Fibroblast of lung (primary cell): ENCODE data around the gene ELAVL2. TPM values are rescaled to one million over a fixed set of nuclear protein-coding genes. Genes with fewer than 3 reads are reported as not detected.
A peak's percentile ranks its signal among the peaks of the same experiment; 100 is the strongest.

Experiments used
- DNase-seq, 2 donors: peaks; one replicate each; pipeline versions ENCODE4 v3.0.0 to v3.0.0-alpha.2; 2010; ENCODE audit warnings: low read depth in 2 of 2
- H2AFZ ChIP-seq: 2 replicates; pipeline ENCODE4 v1.5.1; 2012; ENCODE audit warnings: low read length, control low read depth, inconsistent platforms
- H3K27ac ChIP-seq: 2 replicates; pipeline ENCODE4 v1.5.1; 2011; ENCODE audit warnings: low read length, control low read depth; ENCODE audit not compliant: insufficient read depth
- H3K27me3 ChIP-seq: 2 replicates; pipeline ENCODE4 v1.5.1; 2011; ENCODE audit warnings: mild to moderate bottlenecking, low read length; ENCODE audit not compliant: control insufficient read depth, insufficient read depth
- H3K36me3 ChIP-seq: 2 replicates; pipeline ENCODE4 v1.5.1; 2011; ENCODE audit warnings: low read length; ENCODE audit not compliant: control insufficient read depth, insufficient read depth
- H3K4me1 ChIP-seq: 2 replicates; pipeline ENCODE4 v1.5.1; 2011; ENCODE audit warnings: low read length; ENCODE audit not compliant: control insufficient read depth, insufficient read depth; ENCODE audit errors: extremely low read depth
- H3K4me2 ChIP-seq: 2 replicates; pipeline ENCODE4 v1.5.1; 2011; ENCODE audit warnings: low read length, control low read depth; ENCODE audit not compliant: insufficient read depth; ENCODE audit errors: extremely low read depth
- H3K4me3 ChIP-seq, 4 experiments: fragments of 200-600 bp in 1 of 4; sonication (generic) in 1 of 4; replicated peaks in 1 of 4; 2 replicates each; pipeline ENCODE4 v1.5.1; 2011 to 2016; ENCODE audit warnings: low read length in 4 of 4, low read depth in 3 of 4, mild to moderate bottlenecking in 3 of 4, control low read depth in 2 of 4, inconsistent platforms in 1 of 4, mixed read lengths in 1 of 4; ENCODE audit not compliant: insufficient read depth in 1 of 4; ENCODE audit errors: control extremely low read depth in 1 of 4
- H3K79me2 ChIP-seq: 2 replicates; pipeline ENCODE4 v1.5.1; 2012; ENCODE audit warnings: mild to moderate bottlenecking, low read length, inconsistent platforms; ENCODE audit not compliant: control insufficient read depth, insufficient read depth
- H3K9ac ChIP-seq: 2 replicates; pipeline ENCODE4 v1.5.1; 2011; ENCODE audit warnings: mild to moderate bottlenecking, low read length, control low read depth; ENCODE audit not compliant: insufficient read depth
- H3K9me3 ChIP-seq: 2 replicates; pipeline ENCODE4 v1.5.1; 2012; ENCODE audit warnings: low read depth, low read length; ENCODE audit not compliant: control insufficient read depth, insufficient read depth
- H4K20me1 ChIP-seq: 2 replicates; pipeline ENCODE4 v1.5.1; 2011; ENCODE audit warnings: low read length; ENCODE audit not compliant: control insufficient read depth, insufficient read depth; ENCODE audit errors: extremely low read depth
- CTCF ChIP-seq, 2 donors: IDR thresholded peaks in 1 of 2; conservative IDR thresholded peaks in 1 of 2; 1 replicate in 1 of 2; 2 replicates in 1 of 2; pipeline ENCODE4 v1.5.1; 2011 to 2012; ENCODE audit warnings: low read length in 2 of 2, control low read depth in 1 of 2, inconsistent platforms in 1 of 2, low read depth in 1 of 2, mild to moderate bottlenecking in 1 of 2
- EZH2 ChIP-seq: IDR thresholded peaks from 2 replicates; pipeline ENCODE4 v1.5.1; 2012; ENCODE audit warnings: low read length, control low read depth, mild to moderate bottlenecking; ENCODE audit errors: missing control alignments
- polyA plus RNA-seq, 2 donors: library from polyadenylated mRNA; depleted of rRNA in 1 of 2; stranded (reverse) in 1 of 2; unstranded in 1 of 2; fragments of >200 nt; gene quantifications; 2 replicates each; pipeline ENCODE4 v1.2.1, GENCODE V29; 2011 to 2012; ENCODE audit warnings: missing spikeins in 1 of 2
- total RNA-seq: library from RNA; depleted of rRNA; stranded (reverse); fragments of >200 nt; gene quantifications from 2 replicates; pipeline ENCODE4 v1.2.1, GENCODE V29; 2014

Gene ELAVL2
- total and polyA plus RNA-seq, 2 donors (not counting 1 experiment from before 2014, with no cell fraction given) = under 0.01 to 0.03 TPM

GRCh38 chr9:23686896-23687295 is 139.1 kb downstream of the ELAVL2 start:
- no peaks in the 10 kb centered on the region for H3K4me1 ChIP-seq
- H4K20me1 ChIP-seq = no peaks in the 10 kb centered on the region
- peak in 1 of 2 donors; percentile 47 for DNase-seq
- H3K4me3 ChIP-seq = no peak overlapping the region
- H3K36me3 ChIP-seq = no peaks in the 10 kb centered on the region
- H2AFZ ChIP-seq = no peak overlapping the region
- no peak overlapping the region for H3K27ac ChIP-seq
- no peaks in the 10 kb centered on the region for H3K9me3 ChIP-seq
- H3K9ac ChIP-seq = no peak overlapping the region
- H3K79me2 ChIP-seq = no peaks in the 10 kb centered on the region
- no peak for TF ChIP-seq CTCF (conservative IDR thresholded peaks at IDR 0.05 in 1 of 2, IDR thresholded peaks at IDR 0.05 in 1 of 2; ENCODE audit: low read depth in 1 of 2, low read length in 2 of 2)
- no peak for TF ChIP-seq EZH2
- H3K27me3 ChIP-seq = no peaks in the 10 kb centered on the region
- no peak overlapping the region for H3K4me2 ChIP-seq

- Histone ChIP-seq H3K9me3 (no peaks in the 10 kb centered on the region), H3K4me3 (no peak overlapping the region), H3K4me1 (no peaks in the 10 kb centered on the region), H3K9ac (no peak overlapping the region), H3K36me3 (no peaks in the 10 kb centered on the region), H3K27ac (no peak overlapping the region), H4K20me1 (no peaks in the 10 kb centered on the region), H3K27me3 (no peaks in the 10 kb centered on the region), H2AFZ (no peak overlapping the region), H3K4me2 (no peak overlapping the region), H3K79me2 (no peaks in the 10 kb centered on the region)
- DNase-seq = peak in 1 of 2 donors; percentile 91
- no peak for TF ChIP-seq CTCF (conservative IDR thresholded peaks at IDR 0.05 in 1 of 2, IDR thresholded peaks at IDR 0.05 in 1 of 2; ENCODE audit: low read depth in 1 of 2, low read length in 2 of 2)
- TF ChIP-seq EZH2 = no peak
Observed at GRCh38 chr9:23686257-23686656, 139.8 kb downstream of the ELAVL2 start.

- TF ChIP-seq EZH2 = no peak
- TF ChIP-seq CTCF (conservative IDR thresholded peaks at IDR 0.05 in 1 of 2, IDR thresholded peaks at IDR 0.05 in 1 of 2; ENCODE audit: low read depth in 1 of 2, low read length in 2 of 2) = no peak
- no peak overlapping the region for H3K27ac ChIP-seq
- H3K79me2 ChIP-seq = no peaks in the 10 kb centered on the region
- H2AFZ ChIP-seq = no peak overlapping the region
- no peaks in the 10 kb centered on the region for H3K36me3 ChIP-seq
- peak in 1 of 2 donors; percentile 55 for DNase-seq
- H3K27me3 ChIP-seq = no peaks in the 10 kb centered on the region
- H3K4me3 ChIP-seq = no peak overlapping the region
- no peak overlapping the region for H3K9ac ChIP-seq
- H3K9me3 ChIP-seq = no peaks in the 10 kb centered on the region
- no peaks in the 10 kb centered on the region for H4K20me1 ChIP-seq
- no peaks in the 10 kb centered on the region for H3K4me1 ChIP-seq
- no peak overlapping the region for H3K4me2 ChIP-seq
Observed at GRCh38 chr9:23683611-23684061, 142.4 kb downstream of the ELAVL2 start.
